Neural cell (in vitro differentiated cells): ENCODE results near the gene SMAP2. TPM values are rescaled to one million over a fixed set of nuclear protein-coding genes. Genes with fewer than 3 reads are reported as not detected.

Experiments used
- H2AFZ ChIP-seq: fragments of 200-600, 300-800 bp; sonication (generic), shearing (Covaris generic); 2 replicates; pipeline ENCODE4 v1.6.0; 2014; ENCODE audit warnings: low read depth, mild to moderate bottlenecking, antibody characterized with exemption, low read length, moderate library complexity
- H3F3A ChIP-seq: fragments of 200-600 bp; shearing (Covaris generic); 2 replicates; pipeline ENCODE4 v1.6.1; 2016; ENCODE audit warnings: mild to moderate bottlenecking, moderate library complexity, mixed read lengths, antibody characterized with exemption, low read length; ENCODE audit not compliant: insufficient read depth, poor library complexity, severe bottlenecking
- H3K27ac ChIP-seq: fragments of 200-600, 300-800 bp; sonication (generic), shearing (Covaris generic); 2 replicates; pipeline ENCODE4 v1.5.1; 2014; ENCODE audit warnings: mild to moderate bottlenecking, low read length, moderate library complexity
- H3K27me3 ChIP-seq: fragments of 300-800, 200-600 bp; sonication (generic), shearing (Covaris generic); 2 replicates; pipeline ENCODE4 v1.6.0; 2014; ENCODE audit warnings: mild to moderate bottlenecking, low read depth, low read length, moderate library complexity; ENCODE audit not compliant: insufficient read depth
- H3K36me3 ChIP-seq: fragments of 300-800, 200-600 bp; sonication (generic), shearing (Covaris generic); 2 replicates; pipeline ENCODE4 v1.5.1; 2014; ENCODE audit warnings: mild to moderate bottlenecking, antibody characterized with exemption, low read length, moderate library complexity; ENCODE audit not compliant: insufficient read depth
- H3K4me2 ChIP-seq: fragments of 300-800, 200-600 bp; sonication (generic), shearing (Covaris generic); 2 replicates; pipeline ENCODE4 v1.6.0; 2014; ENCODE audit warnings: mild to moderate bottlenecking, low read length
- H3K4me3 ChIP-seq: fragments of 300-800, 200-600 bp; sonication (generic), shearing (Covaris generic); 2 replicates; pipeline ENCODE4 v1.5.1; 2014; ENCODE audit warnings: mild to moderate bottlenecking, low read length, moderate library complexity
- H3K79me2 ChIP-seq: fragments of 200-600 bp; shearing (Covaris generic); replicated peaks from 2 replicates; pipeline ENCODE4 v1.6.0; 2014; ENCODE audit warnings: mild to moderate bottlenecking, low read length, moderate library complexity; ENCODE audit not compliant: insufficient read depth
- H3K9ac ChIP-seq: fragments of 300-800, 200-600 bp; sonication (generic), shearing (Covaris generic); 2 replicates; pipeline ENCODE4 v1.6.1; 2016; ENCODE audit warnings: mild to moderate bottlenecking, low read length, mixed read lengths
- H3K9me2 ChIP-seq: fragments of 200-600 bp; shearing (Covaris generic); 2 replicates; pipeline ENCODE4 v1.6.1; 2016; ENCODE audit warnings: mild to moderate bottlenecking, low read length, mixed read lengths; ENCODE audit not compliant: insufficient read depth
- H3K9me3 ChIP-seq: fragments of 200-600, 300-800 bp; sonication (generic), shearing (Covaris generic); 2 replicates; pipeline ENCODE4 v1.6.1; 2016; ENCODE audit warnings: mild to moderate bottlenecking, mixed run types, low read length, moderate library complexity, mixed read lengths
- H4K20me1 ChIP-seq: fragments of 200-600 bp; shearing (Covaris generic); 2 replicates; pipeline ENCODE4 v1.6.1; 2016; ENCODE audit warnings: mild to moderate bottlenecking, mixed run types; ENCODE audit not compliant: insufficient read depth
- CTCF ChIP-seq: fragments of 450-650 bp; IDR thresholded peaks from 2 replicates; pipeline ENCODE4 v1.5.1; 2014; ENCODE audit warnings: antibody characterized with exemption, mild to moderate bottlenecking, moderate library complexity; ENCODE audit not compliant: poor library complexity, severe bottlenecking
- EP300 ChIP-seq: fragments of 450-650 bp; conservative IDR thresholded peaks from 2 replicates; pipeline ENCODE4 v1.6.1; 2014; ENCODE audit warnings: antibody characterized with exemption, mild to moderate bottlenecking, moderate library complexity; ENCODE audit not compliant: poor library complexity, severe bottlenecking
- EZH2 ChIP-seq: fragments of 200-600, 300-800 bp; shearing (Covaris generic), sonication (generic); IDR thresholded peaks from 2 replicates; pipeline ENCODE4 v1.6.1; 2014; ENCODE audit warnings: antibody characterized with exemption, low read length, borderline replicate concordance, mild to moderate bottlenecking; ENCODE audit not compliant: insufficient read depth, poor library complexity, severe bottlenecking
- MXI1 ChIP-seq: fragments of 450-650 bp; conservative IDR thresholded peaks from 2 replicates; pipeline ENCODE4 v1.6.1; 2014; ENCODE audit warnings: antibody characterized with exemption, mild to moderate bottlenecking; ENCODE audit not compliant: poor library complexity, severe bottlenecking
- POLR2AphosphoS5 ChIP-seq: IDR thresholded peaks from 2 replicates; pipeline ENCODE4 v1.6.1; 2012
- RAD21 ChIP-seq: fragments of 450-650 bp; conservative IDR thresholded peaks from 2 replicates; pipeline ENCODE4 v1.6.1; 2014; ENCODE audit warnings: antibody characterized with exemption, mild to moderate bottlenecking, moderate library complexity
- REST ChIP-seq: IDR thresholded peaks from 2 replicates; pipeline ENCODE4 v1.6.1; 2012; ENCODE audit warnings: borderline replicate concordance
- SMC3 ChIP-seq: fragments of 450-650 bp; conservative IDR thresholded peaks from 2 replicates; pipeline ENCODE4 v1.6.1; 2014; ENCODE audit warnings: antibody characterized with exemption, mild to moderate bottlenecking, moderate library complexity; ENCODE audit not compliant: poor library complexity
- TAF1 ChIP-seq: IDR thresholded peaks from 2 replicates; pipeline ENCODE4 v1.6.1; 2012; ENCODE audit warnings: low read depth
- polyA plus RNA-seq: library from polyadenylated mRNA; depleted of rRNA; stranded (reverse); fragments of >200 nt; gene quantifications from 2 replicates; pipeline ENCODE4 v1.2.3, GENCODE V29; 2014

Gene SMAP2
- polyA plus RNA-seq, 1 donor from 2014 or later, result 46.8 TPM

- TF ChIP-seq POLR2AphosphoS5, result no peak
- TF ChIP-seq MXI1, result no peak
- H3K79me2 ChIP-seq, result peaks cover 5% of the 10 kb centered on the region
- no peaks in the 10 kb centered on the region for H3K9me2 ChIP-seq
- H3K9me3 ChIP-seq, result no peaks in the 10 kb centered on the region
- H2AFZ ChIP-seq, result no peak overlapping the region
- H3K27me3 ChIP-seq, result no peaks in the 10 kb centered on the region
- H3K4me2 ChIP-seq, result no peak overlapping the region
- no peaks in the 10 kb centered on the region for H3F3A ChIP-seq
- no peaks in the 10 kb centered on the region for H4K20me1 ChIP-seq
- H3K4me3 ChIP-seq, result no peak overlapping the region
- peaks cover 20% of the 10 kb centered on the region for H3K36me3 ChIP-seq
- H3K9ac ChIP-seq, result no peak overlapping the region
- no peak overlapping the region for H3K27ac ChIP-seq
These were observed 37.8 kb downstream of the SMAP2 start for GRCh38 chr1:40411294-40411693.

GRCh38 chr1:40411843-40412242 lies 38.3 kb downstream of the SMAP2 start:
- no peaks in the 10 kb centered on the region for H3K9me2 ChIP-seq
- H3K36me3 ChIP-seq, result peaks cover 23% of the 10 kb centered on the region
- no peak overlapping the region for H3K27ac ChIP-seq
- no peak overlapping the region for H3K4me3 ChIP-seq
- TF ChIP-seq POLR2AphosphoS5, result no peak
- no peak for TF ChIP-seq MXI1
- TF ChIP-seq CTCF, result no peak
- TF ChIP-seq REST, result no peak
- TF ChIP-seq EZH2, result no peak
- no peak for TF ChIP-seq SMC3
- no peak for TF ChIP-seq TAF1
- TF ChIP-seq EP300, result no peak
- H3K4me2 ChIP-seq, result no peak overlapping the region
- H3K27me3 ChIP-seq, result no peaks in the 10 kb centered on the region
- no peak overlapping the region for H3K9ac ChIP-seq
- H2AFZ ChIP-seq, result no peak overlapping the region
- no peaks in the 10 kb centered on the region for H3F3A ChIP-seq
- H4K20me1 ChIP-seq, result no peaks in the 10 kb centered on the region
- no peaks in the 10 kb centered on the region for H3K79me2 ChIP-seq
- H3K9me3 ChIP-seq, result no peaks in the 10 kb centered on the region

- no peak for TF ChIP-seq POLR2AphosphoS5
- no peak for TF ChIP-seq EZH2
- TF ChIP-seq SMC3, result no peak
- no peak for TF ChIP-seq EP300
- TF ChIP-seq TAF1, result no peak
- no peak for TF ChIP-seq RAD21
- TF ChIP-seq CTCF, result no peak
- no peak for TF ChIP-seq REST
- no peak for TF ChIP-seq MXI1
- H3K9ac ChIP-seq, result no peak overlapping the region
- H2AFZ ChIP-seq, result no peak overlapping the region
- H3K4me2 ChIP-seq, result no peak overlapping the region
- H3K27ac ChIP-seq, result no peak overlapping the region
- H3F3A ChIP-seq, result no peaks in the 10 kb centered on the region
- H3K9me3 ChIP-seq, result no peaks in the 10 kb centered on the region
- no peaks in the 10 kb centered on the region for H3K9me2 ChIP-seq
- no peaks in the 10 kb centered on the region for H3K79me2 ChIP-seq
- no peak overlapping the region for H3K4me3 ChIP-seq
- no peaks in the 10 kb centered on the region for H3K27me3 ChIP-seq
- H3K36me3 ChIP-seq, result peaks cover 33% of the 10 kb centered on the region
- no peaks in the 10 kb centered on the region for H4K20me1 ChIP-seq
These were observed 40.2 kb downstream of the SMAP2 start for GRCh38 chr1:40413527-40414252.
